NCI-H146 treated with DMSO at 0.1 percent for 48 hours (cell line): ENCODE results near the gene TGM1.
"Not testable (repeated sequence)": the region's sequence is repeated elsewhere in the genome, so short reads cannot be mapped to it uniquely, and the experiment has no call there.

Experiments used
- DNase-seq: peaks from one replicate; lab custom pipeline; 2025; ENCODE audit not compliant: unreplicated experiment; lab: John Stamatoyannopoulos, UW

Gene TGM1

GRCh38 chr14:24207625-24208024 lies 55.4 kb downstream of the TGM1 start:
- no peak for DNase-seq

GRCh38 chr14:24207104-24207551 lies 55.8 kb downstream of the TGM1 start:
- no peak for DNase-seq

DNA sequence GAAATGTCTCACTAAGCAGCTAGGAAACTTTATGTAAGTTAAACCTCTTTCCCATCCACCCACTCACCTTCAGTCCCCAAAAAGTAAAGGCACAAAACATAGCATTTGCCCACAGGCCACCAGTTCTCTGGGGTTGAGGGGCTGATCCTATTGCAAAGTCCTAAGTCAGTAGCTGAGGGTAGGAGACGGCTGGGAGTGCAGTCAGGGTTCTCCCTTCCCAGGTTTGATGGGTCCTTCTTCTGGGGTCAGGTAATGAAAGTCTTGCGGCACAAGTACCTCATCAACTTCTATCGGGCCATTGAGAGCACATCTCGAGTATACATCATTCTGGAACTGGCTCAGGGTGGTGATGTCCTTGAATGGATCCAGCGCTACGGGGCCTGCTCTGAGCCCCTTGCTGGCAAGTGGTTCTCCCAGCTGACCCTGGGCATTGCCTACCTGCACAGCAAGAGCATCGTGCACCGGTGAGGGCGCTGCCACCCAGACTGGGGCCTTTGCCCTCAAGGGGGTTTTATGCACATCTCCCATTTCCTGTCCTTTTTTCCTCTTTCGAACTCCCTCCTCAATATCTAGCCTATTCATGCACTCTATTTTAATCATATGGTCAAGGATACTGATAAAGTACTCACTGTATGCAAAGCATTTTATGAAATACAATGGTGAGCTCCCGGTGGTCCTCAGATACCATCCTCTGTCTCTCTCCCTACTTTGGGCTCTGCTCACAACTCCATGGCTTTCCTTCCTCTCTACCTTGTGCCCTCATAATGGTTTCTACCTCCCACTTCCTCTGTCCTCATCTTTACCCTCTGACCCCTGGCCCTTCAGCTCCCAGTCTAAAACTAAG lies 56.5 kb downstream of the TGM1 start:
- no peak for DNase-seq

- DNase-seq: no peak
Measured at GRCh38 chr14:24204163-24205146, 58.5 kb downstream of the TGM1 start.

GRCh38 chr14:24203249-24203886 lies 59.6 kb downstream of the TGM1 start:
- not testable (repeated sequence) for DNase-seq

DNA sequence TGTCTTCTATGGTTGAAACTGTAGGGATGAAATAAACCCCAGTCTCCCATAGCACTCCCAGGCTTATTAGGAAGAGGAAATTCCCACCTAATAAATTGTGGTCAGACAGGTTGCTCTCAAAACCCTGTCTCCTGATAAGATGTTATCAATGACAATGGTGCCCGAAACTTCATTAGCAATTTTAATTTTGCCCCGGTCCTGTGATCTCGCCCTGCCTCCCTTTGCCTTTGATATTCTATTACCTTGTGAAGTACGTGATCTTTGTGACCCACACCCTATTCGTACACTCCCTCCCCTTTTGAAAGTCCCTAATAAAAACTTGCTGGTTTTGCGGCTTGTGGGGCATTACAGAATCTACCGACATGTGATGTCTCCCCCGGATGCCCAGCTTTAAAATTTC lies 60.4 kb downstream of the TGM1 start:
- not testable (repeated sequence) for DNase-seq
